Liver (tissue), 3 donors: ENCODE results near the gene SMOC1.

ENCODE experiments used
- EGR1 ChIP-seq, 2 donors: IDR thresholded peaks; 2 replicates each; pipeline ENCODE4 v1.6.1; 2016 to 2018; ENCODE audit warnings: antibody characterized with exemption in 2 of 2, low read depth in 2 of 2
- TF ChIP-seq, protein P1 (sequence below): fragments of 150-350 bp; IDR thresholded peaks from 2 replicates; pipeline ENCODE4 v1.5.1; 2017; ENCODE audit warnings: improper control_type of control experiment, low read depth, low read length; ENCODE audit not compliant: missing input control
- donor health status: healthy.
- donor health status: healthy.

DNA sequence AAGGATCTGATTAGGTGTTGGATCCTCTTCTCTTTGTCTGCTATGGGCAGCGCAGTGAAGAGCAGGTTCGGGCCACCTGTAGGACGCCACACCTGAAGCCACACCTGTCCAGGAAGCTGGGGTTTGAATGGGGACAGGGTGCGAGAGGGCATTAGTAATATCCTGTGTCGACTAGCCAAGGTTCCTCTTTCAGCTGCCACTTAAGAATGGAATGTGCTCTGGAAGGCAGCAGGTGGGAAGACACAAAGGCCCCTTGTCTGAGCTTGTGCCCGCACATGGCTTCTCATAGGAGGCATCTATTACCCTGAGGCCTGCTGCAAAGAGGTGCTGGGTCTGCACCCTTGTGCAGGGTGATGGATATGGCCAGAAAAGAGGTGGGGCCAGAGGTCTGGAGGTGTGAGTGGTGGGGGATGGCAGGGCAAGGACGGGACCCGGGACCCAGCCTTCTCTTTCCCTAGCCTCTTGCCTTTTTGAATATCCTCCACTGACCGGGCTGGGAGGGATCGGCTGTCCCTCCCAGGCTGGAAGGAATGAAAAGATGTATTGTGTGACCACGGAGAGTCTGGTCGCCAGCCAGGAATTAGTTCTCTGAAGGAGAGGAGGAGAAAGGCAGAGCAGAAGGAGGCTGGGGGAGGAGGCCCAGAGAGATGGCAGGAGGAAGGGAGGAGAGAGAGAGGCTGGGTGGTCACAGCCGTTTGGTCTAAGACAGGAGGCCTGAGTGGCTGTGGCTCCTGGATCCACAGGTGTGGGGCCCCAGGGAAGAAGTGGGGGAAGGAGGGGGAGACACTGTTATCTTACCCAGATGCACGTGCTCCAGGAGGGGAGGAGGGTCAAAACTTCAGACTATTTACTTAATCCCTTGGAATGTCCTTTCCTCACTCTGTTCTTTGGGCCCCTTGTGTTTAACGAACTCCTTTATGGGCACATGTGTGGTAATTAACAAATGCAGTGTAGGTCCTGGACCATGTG lies 101.5 kb downstream of the SMOC1 start:
- no peak for TF ChIP-seq EGR1 (IDR thresholded peaks at IDR 0.05; ENCODE audit: low read depth in 2 of 2)
- TF ChIP-seq, protein P1, sequence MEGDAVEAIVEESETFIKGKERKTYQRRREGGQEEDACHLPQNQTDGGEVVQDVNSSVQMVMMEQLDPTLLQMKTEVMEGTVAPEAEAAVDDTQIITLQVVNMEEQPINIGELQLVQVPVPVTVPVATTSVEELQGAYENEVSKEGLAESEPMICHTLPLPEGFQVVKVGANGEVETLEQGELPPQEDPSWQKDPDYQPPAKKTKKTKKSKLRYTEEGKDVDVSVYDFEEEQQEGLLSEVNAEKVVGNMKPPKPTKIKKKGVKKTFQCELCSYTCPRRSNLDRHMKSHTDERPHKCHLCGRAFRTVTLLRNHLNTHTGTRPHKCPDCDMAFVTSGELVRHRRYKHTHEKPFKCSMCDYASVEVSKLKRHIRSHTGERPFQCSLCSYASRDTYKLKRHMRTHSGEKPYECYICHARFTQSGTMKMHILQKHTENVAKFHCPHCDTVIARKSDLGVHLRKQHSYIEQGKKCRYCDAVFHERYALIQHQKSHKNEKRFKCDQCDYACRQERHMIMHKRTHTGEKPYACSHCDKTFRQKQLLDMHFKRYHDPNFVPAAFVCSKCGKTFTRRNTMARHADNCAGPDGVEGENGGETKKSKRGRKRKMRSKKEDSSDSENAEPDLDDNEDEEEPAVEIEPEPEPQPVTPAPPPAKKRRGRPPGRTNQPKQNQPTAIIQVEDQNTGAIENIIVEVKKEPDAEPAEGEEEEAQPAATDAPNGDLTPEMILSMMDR = no peak
